Large intestine (tissue), 3 donors: ENCODE data around the gene MTHFD1L. TPM values are rescaled to one million over a fixed set of nuclear protein-coding genes. Genes with fewer than 3 reads are reported as not detected.

Experiments used
- DNase-seq, 2 donors: peaks; one replicate each; pipeline versions ENCODE4 v3.0.0 to v3.0.0-alpha.2; 2013
- H3K27ac ChIP-seq: one replicate; pipeline ENCODE4 v1.5.1; 2013; ENCODE audit warnings: low read length
- H3K27me3 ChIP-seq: 2 replicates; pipeline ENCODE4 v1.6.1; 2013; ENCODE audit warnings: low read length; ENCODE audit not compliant: control insufficient read depth, insufficient read depth
- H3K36me3 ChIP-seq: 2 replicates; pipeline ENCODE4 v1.6.1; 2013; ENCODE audit warnings: low read length; ENCODE audit not compliant: control insufficient read depth, insufficient read depth
- H3K4me1 ChIP-seq: one replicate; pipeline ENCODE4 v1.6.1; 2013; ENCODE audit warnings: low read length; ENCODE audit not compliant: control insufficient read depth, insufficient read depth
- H3K4me3 ChIP-seq: one replicate; pipeline ENCODE4 v1.5.1; 2013; ENCODE audit warnings: low read length
- H3K9me3 ChIP-seq: one replicate; pipeline ENCODE4 v1.6.1; 2013; ENCODE audit warnings: mild to moderate bottlenecking, low read depth, low read length, moderate library complexity; ENCODE audit not compliant: control insufficient read depth
- WGBS: methylation state at CpG from one replicate; pipeline ENCODE4 v1.1.5; 2013; ENCODE audit warnings: low lambda C conversion rate; ENCODE audit not compliant: insufficient coverage; 5-methylcytosine and 5-hydroxymethylcytosine counted together
- polyA plus RNA-seq: library from polyadenylated mRNA; unstranded; fragments of 120-200 nt; gene quantifications from one replicate; pipeline ENCODE4 v1.2.1, GENCODE V29; 2013

The MTHFD1L gene
- polyA plus RNA-seq, 1 donor = 11.7 TPM

GRCh38 chr6:150881911-150882481 is 16.5 kb downstream of the MTHFD1L start:
- H3K27me3 ChIP-seq = no peaks in the 10 kb centered on the region
- H3K4me3 ChIP-seq = no peak overlapping the region
- DNase-seq = peak; percentile 44 to 49
- WGBS = no CpG with 5 or more reads among the region's 3 CpGs
- H3K27ac ChIP-seq = peak overlapping the region; percentile 33
- H3K9me3 ChIP-seq = no peaks in the 10 kb centered on the region
- H3K4me1 ChIP-seq = peaks cover 3% of the 10 kb centered on the region
- H3K36me3 ChIP-seq = peaks cover 9% of the 10 kb centered on the region

GRCh38 chr6:150883521-150883920 is 18.0 kb downstream of the MTHFD1L start:
- Histone ChIP-seq H3K4me3 (no peak overlapping the region), H3K27ac (no peak overlapping the region), H3K27me3 (no peaks in the 10 kb centered on the region), H3K4me1 (no peaks in the 10 kb centered on the region), H3K36me3 (peaks cover 14% of the 10 kb centered on the region), H3K9me3 (no peaks in the 10 kb centered on the region)
- DNase-seq = no peak
- WGBS = 100% methylated on average over 2 of the region's 3 CpGs

GRCh38 chr6:150886155-150886554 is 20.7 kb downstream of the MTHFD1L start:
- DNase-seq = no peak
- Histone ChIP-seq H3K36me3 (peaks cover 20% of the 10 kb centered on the region), H3K4me3 (no peak overlapping the region), H3K27me3 (no peaks in the 10 kb centered on the region), H3K27ac (no peak overlapping the region), H3K4me1 (no peaks in the 10 kb centered on the region), H3K9me3 (no peaks in the 10 kb centered on the region)
- no CpG with 5 or more reads among the region's 7 CpGs for WGBS

GRCh38 chr6:150887978-150888563 is 22.6 kb downstream of the MTHFD1L start:
- Histone ChIP-seq H3K4me3 (no peak overlapping the region), H3K27ac (no peak overlapping the region), H3K9me3 (no peaks in the 10 kb centered on the region), H3K4me1 (no peaks in the 10 kb centered on the region), H3K27me3 (no peaks in the 10 kb centered on the region), H3K36me3 (peaks cover 24% of the 10 kb centered on the region)
- DNase-seq = no peak
- 100% methylated on average over 2 of the region's 3 CpGs for WGBS

GRCh38 chr6:150890346-150890745 is 24.8 kb downstream of the MTHFD1L start:
- WGBS = no CpG with 5 or more reads among the region's 13 CpGs

GRCh38 chr6:150891888-150892485 is 26.5 kb downstream of the MTHFD1L start:
- Histone ChIP-seq H3K4me1 (peaks cover 3% of the 10 kb centered on the region), H3K27ac (no peak overlapping the region), H3K4me3 (no peak overlapping the region), H3K36me3 (peaks cover 14% of the 10 kb centered on the region), H3K9me3 (no peaks in the 10 kb centered on the region), H3K27me3 (no peaks in the 10 kb centered on the region)
- 50% methylated on average over 3 of the region's 7 CpGs for WGBS
- peak; percentile 44 to 58 for DNase-seq

More at GRCh38 chr6:150890346-150890745, 24.8 kb downstream of the MTHFD1L start:
- H3K4me3 ChIP-seq = no peak overlapping the region
- H3K4me1 ChIP-seq = peaks cover 3% of the 10 kb centered on the region
- no peaks in the 10 kb centered on the region for H3K27me3 ChIP-seq
- H3K27ac ChIP-seq = no peak overlapping the region
- no peak for DNase-seq
- H3K36me3 ChIP-seq = peaks cover 17% of the 10 kb centered on the region
- no peaks in the 10 kb centered on the region for H3K9me3 ChIP-seq

- WGBS = 93% methylated on average over 3 of the region's 8 CpGs
- no peaks in the 10 kb centered on the region for H3K9me3 ChIP-seq
- H3K4me3 ChIP-seq = no peak overlapping the region
- no peak for DNase-seq
- no peaks in the 10 kb centered on the region for H3K27me3 ChIP-seq
- H3K27ac ChIP-seq = no peak overlapping the region
- peaks cover 3% of the 10 kb centered on the region for H3K4me1 ChIP-seq
- peaks cover 12% of the 10 kb centered on the region for H3K36me3 ChIP-seq
Observed at GRCh38 chr6:150894191-150894744, 28.8 kb downstream of the MTHFD1L start.

- peaks cover 12% of the 10 kb centered on the region for H3K36me3 ChIP-seq
- no peak overlapping the region for H3K27ac ChIP-seq
- no peaks in the 10 kb centered on the region for H3K27me3 ChIP-seq
- H3K9me3 ChIP-seq = no peaks in the 10 kb centered on the region
- WGBS = 92% methylated on average over 2 of the region's 12 CpGs
- no peak overlapping the region for H3K4me3 ChIP-seq
- peak; percentile 28 to 29 for DNase-seq
- H3K4me1 ChIP-seq = peaks cover 3% of the 10 kb centered on the region
Observed at GRCh38 chr6:150894935-150895552, 29.5 kb downstream of the MTHFD1L start.

GRCh38 chr6:150895928-150896632 is 30.6 kb downstream of the MTHFD1L start:
- WGBS = 0% methylated on average over 1 of the region's 4 CpGs
- H3K27ac ChIP-seq = no peak overlapping the region
- no peak overlapping the region for H3K4me3 ChIP-seq
- H3K4me1 ChIP-seq = peaks cover 3% of the 10 kb centered on the region
- DNase-seq = no peak
- no peaks in the 10 kb centered on the region for H3K9me3 ChIP-seq
- no peaks in the 10 kb centered on the region for H3K27me3 ChIP-seq
- peaks cover 8% of the 10 kb centered on the region for H3K36me3 ChIP-seq

- H3K27me3 ChIP-seq = no peaks in the 10 kb centered on the region
Observed at GRCh38 chr6:150897400-150897943, 32.0 kb downstream of the MTHFD1L start.

More at GRCh38 chr6:150897400-150897943, 32.0 kb downstream of the MTHFD1L start:
- Histone ChIP-seq H3K4me1 (peaks cover 3% of the 10 kb centered on the region), H3K36me3 (peaks cover 7% of the 10 kb centered on the region), H3K27ac (no peak overlapping the region), H3K4me3 (no peak overlapping the region), H3K9me3 (no peaks in the 10 kb centered on the region)
- no CpG with 5 or more reads among the region's 7 CpGs for WGBS
- DNase-seq = no peak
